Immature natural killer cell (primary cell): ENCODE measurements around the gene CCDC43. TPM values are rescaled to one million over a fixed set of nuclear protein-coding genes. Genes with fewer than 3 reads are reported as not detected.
"Not testable (repeated sequence)": the region's sequence is repeated elsewhere in the genome, so short reads cannot be mapped to it uniquely, and the experiment has no call there.

Experiments
- DNase-seq, 3 donors: peaks; one replicate each; pipeline ENCODE4 v3.0.0; 2022; ENCODE audit warnings: mixed read lengths in 1 of 3
- H3K27ac Mint-ChIP-seq, 6 donors: one replicate each; pipeline ENCODE4 v1.8.0; 2020; ENCODE audit warnings: mixed read lengths in 6 of 6, mild to moderate bottlenecking in 5 of 6, inconsistent platforms in 4 of 6, moderate library complexity in 3 of 6
- H3K27me3 Mint-ChIP-seq, 3 donors: one replicate each; pipeline ENCODE4 v1.8.0; 2020 to 2021; ENCODE audit warnings: low read depth in 3 of 3, mild to moderate bottlenecking in 3 of 3, mixed read lengths in 3 of 3, moderate library complexity in 3 of 3, inconsistent platforms in 1 of 3
- H3K36me3 Mint-ChIP-seq, 3 donors: one replicate each; pipeline ENCODE4 v1.8.0; 2020; ENCODE audit warnings: mixed read lengths in 3 of 3, inconsistent platforms in 2 of 3, mild to moderate bottlenecking in 2 of 3
- H3K4me1 Mint-ChIP-seq, 2 donors: one replicate each; pipeline ENCODE4 v1.8.0; 2020; ENCODE audit warnings: inconsistent platforms in 2 of 2, mild to moderate bottlenecking in 2 of 2, mixed read lengths in 2 of 2, moderate library complexity in 1 of 2
- H3K4me3 Mint-ChIP-seq, 5 donors: one replicate each; pipeline ENCODE4 v1.8.0; 2020; ENCODE audit warnings: mild to moderate bottlenecking in 5 of 5, mixed read lengths in 5 of 5, inconsistent platforms in 3 of 5, moderate library complexity in 3 of 5
- H3K9me3 Mint-ChIP-seq, 6 donors: one replicate each; pipeline ENCODE4 v1.8.0; 2020; ENCODE audit warnings: mild to moderate bottlenecking in 6 of 6, mixed read lengths in 6 of 6, inconsistent platforms in 4 of 6, moderate library complexity in 3 of 6
- polyA plus RNA-seq, 3 donors: library from polyadenylated mRNA; unstranded; fragments of 300-500 nt; fragmentation: Illumina TruSeq; gene quantifications; one replicate each; pipeline ENCODE4 v1.2.3, GENCODE V29; 2021

The CCDC43 gene, protein sequence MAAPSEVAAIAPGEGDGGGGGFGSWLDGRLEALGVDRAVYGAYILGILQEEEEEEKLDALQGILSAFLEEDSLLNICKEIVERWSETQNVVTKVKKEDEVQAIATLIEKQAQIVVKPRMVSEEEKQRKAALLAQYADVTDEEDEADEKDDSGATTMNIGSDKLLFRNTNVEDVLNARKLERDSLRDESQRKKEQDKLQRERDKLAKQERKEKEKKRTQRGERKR
- 10 to 100 TPM in 2 of 3 donors, 1 to 10 TPM in 1; 9.7 to 19.6 (median 11.4) TPM for polyA plus RNA-seq

DNA sequence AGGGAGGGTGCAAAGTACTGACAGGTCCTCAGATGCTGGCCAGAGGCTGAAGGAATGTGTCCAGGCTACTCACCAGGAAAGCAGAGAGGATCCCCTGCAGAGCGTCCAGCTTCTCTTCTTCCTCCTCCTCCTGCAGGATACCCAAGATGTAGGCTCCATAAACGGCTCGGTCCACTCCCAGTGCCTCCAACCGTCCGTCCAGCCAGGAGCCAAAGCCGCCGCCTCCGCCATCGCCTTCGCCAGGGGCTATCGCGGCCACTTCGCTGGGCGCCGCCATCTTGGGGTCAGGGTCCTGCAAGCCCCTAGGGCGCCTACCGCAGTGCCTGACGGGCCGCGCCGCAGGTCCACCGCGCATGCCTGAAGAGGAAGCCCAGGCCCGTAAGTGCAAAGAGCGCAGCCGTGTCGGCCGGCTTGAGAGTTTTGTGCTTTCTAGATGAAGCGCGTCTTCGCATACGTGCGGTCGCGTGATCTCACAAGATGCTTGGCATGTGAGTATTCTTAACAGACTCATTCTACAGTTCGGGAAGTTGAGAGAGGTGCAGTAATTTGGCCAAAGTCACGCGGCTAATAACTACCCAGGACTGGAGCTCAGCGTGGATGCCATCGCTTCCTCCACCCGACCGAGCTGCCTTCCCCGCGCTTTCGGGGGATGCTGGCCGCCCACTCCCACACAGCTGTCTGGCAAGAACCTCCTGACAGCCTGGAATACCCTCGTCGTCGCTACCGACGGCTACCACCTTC lies at the start of gene CCDC43:
CCDC43 (minus strand) TSS at position 300 of the 741 bp plus-strand sequence; CDS start at position 277, 23 bp downstream.
- H3K36me3 Mint-ChIP-seq = peaks cover 0 to 9% (median 7%) of the 10 kb centered on the region in 3 donors
- peaks cover 0 to 7% (median 0%) of the 10 kb centered on the region in 3 donors for H3K27me3 Mint-ChIP-seq
- peak; percentile 90 to 91 (median 90) for DNase-seq
- H3K9me3 Mint-ChIP-seq = no peaks in the 10 kb centered on the region
- peak within 1 kb of the TSS; percentile 94 to 99 (median 98) for H3K4me3 Mint-ChIP-seq
- peak within 1 kb of the TSS; percentile 89 to 97 (median 95) for H3K27ac Mint-ChIP-seq
- H3K4me1 Mint-ChIP-seq = peaks cover 27 to 31% of the 10 kb centered on the region in 2 donors

DNA sequence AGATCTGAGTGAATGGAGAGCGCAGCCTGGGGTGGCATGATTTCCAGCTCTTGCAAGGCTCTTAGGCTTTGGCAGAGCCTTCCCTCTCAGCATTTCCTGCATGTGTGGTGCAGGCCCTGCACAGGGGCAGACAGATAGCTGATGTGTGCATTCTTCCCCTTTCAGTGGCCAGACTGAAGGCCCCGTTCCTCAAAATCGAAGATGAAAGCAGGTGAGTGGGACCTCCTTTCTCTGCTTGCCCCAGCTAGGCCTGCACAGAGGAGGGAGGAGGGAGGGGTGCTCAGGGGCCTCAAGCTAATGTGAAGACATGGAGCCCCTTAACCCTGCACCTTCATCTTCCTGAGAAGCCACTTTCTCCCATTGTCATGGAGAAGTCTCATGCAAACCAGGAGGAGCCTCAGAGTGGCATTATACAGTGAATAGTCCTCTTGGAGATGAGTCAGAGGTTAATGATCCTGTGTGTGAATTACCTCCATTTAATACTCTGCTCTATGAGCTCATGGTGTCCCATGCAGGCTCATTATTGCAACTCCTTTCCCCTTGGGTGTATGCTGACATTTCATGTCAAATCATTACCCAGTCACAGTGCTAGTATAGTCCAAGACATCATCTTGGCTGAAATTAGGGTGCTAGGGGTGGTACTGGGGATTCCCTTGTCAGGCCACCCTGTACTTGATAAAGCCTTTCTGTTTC lies 48.8 kb upstream of the CCDC43 start:
- H3K9me3 Mint-ChIP-seq = no peaks in the 10 kb centered on the region
- H3K4me3 Mint-ChIP-seq = no peak overlapping the region
- H3K27me3 Mint-ChIP-seq = peaks cover 0 to under 1% (median 0%) of the 10 kb centered on the region in 3 donors
- H3K4me1 Mint-ChIP-seq = no peaks in the 10 kb centered on the region
- H3K36me3 Mint-ChIP-seq = peaks cover 0 to 3% (median 0%) of the 10 kb centered on the region in 3 donors
- DNase-seq = no peak
- peak overlapping the region in 1 of 6 donors; percentile 35 for H3K27ac Mint-ChIP-seq

DNA sequence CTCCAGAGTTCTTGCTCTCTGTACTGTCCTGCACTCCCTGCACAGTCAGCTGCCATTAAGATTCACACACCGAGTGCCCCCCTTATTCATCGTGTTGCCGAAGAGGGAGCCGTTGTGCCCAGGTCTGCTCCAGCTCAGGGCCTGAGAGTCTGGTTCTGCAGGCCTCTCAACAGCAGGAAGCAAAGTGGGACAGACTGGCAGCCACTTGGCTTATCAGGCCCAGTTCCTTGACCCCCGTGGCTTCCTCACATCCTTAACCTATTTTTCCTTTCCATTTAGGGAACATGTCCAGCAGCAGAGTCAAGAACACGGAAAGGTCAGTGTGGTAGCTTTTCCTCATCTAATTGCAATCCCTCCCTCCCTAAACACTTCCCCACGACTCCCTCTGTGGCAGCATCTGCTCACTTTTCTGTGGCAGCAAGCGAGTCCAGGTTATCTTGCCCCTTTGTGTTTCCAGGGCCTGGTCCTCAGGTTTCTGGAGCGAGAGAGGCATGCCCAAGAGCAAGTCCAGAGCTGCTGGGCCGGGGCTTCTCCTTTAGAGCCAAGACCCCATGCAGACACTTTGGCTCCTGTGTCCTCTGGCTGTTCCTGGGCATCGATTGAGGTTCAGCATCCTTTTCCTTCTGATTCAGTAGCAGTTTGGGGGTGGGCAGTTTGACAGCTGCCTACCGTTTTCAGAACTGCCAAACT lies 47.1 kb upstream of the CCDC43 start:
- no peak overlapping the region for H3K27ac Mint-ChIP-seq
- H3K4me1 Mint-ChIP-seq = no peaks in the 10 kb centered on the region
- peaks cover 0 to 4% (median 0%) of the 10 kb centered on the region in 3 donors for H3K36me3 Mint-ChIP-seq
- no peaks in the 10 kb centered on the region for H3K9me3 Mint-ChIP-seq
- no peak overlapping the region for H3K4me3 Mint-ChIP-seq
- no peak for DNase-seq
- peaks cover 0 to 2% (median 0%) of the 10 kb centered on the region in 3 donors for H3K27me3 Mint-ChIP-seq

DNA sequence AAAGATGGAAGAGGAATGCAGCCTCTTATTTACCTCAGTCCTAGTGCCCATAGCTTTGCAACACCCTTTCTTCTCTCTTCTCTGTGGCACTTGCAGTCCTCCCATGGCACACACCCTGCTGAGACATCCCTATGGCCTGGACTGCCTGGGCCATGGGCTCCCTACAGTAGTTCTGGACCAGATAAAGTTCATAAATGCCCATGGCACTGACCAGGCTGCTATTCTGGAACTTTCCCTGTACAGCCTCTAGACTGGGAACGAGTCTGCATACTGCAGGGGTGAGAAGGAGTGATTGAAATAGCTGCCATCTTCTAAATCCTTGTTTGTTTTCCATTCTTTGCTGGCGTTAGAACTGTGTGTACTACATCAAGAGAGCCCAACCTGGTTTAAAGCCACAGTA lies 44.7 kb upstream of the CCDC43 start:
- Mint-ChIP-seq H3K4me3 (no peak overlapping the region), H3K27me3 (peaks cover 0 to 2% (median 0%) of the 10 kb centered on the region in 3 donors), H3K9me3 (no peaks in the 10 kb centered on the region), H3K4me1 (no peaks in the 10 kb centered on the region), H3K36me3 (peaks cover 0 to 13% (median 5%) of the 10 kb centered on the region in 3 donors), H3K27ac (no peak overlapping the region)
- DNase-seq = no peak

DNA sequence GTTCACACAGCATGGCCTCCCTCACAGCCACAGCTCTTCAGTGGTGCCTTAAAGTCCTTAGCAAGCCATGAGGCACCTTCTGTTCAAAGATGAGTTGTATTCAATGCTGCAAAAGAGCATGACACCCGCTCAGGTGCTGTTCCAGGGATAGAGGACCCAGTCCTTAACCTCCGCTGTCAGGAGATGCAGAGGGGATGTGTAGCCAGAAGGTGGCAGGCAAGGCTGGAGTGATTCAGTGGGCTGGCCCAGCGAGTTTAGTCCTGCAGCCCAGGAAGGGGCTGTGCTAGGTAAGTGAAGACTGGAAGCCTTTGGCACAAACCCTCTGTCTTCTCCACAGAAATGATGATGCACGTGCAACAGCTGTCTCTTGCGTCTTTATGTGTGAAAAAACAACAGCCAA lies 44.2 kb upstream of the CCDC43 start:
- Mint-ChIP-seq H3K27ac (no peak overlapping the region), H3K4me1 (no peaks in the 10 kb centered on the region)

DNA sequence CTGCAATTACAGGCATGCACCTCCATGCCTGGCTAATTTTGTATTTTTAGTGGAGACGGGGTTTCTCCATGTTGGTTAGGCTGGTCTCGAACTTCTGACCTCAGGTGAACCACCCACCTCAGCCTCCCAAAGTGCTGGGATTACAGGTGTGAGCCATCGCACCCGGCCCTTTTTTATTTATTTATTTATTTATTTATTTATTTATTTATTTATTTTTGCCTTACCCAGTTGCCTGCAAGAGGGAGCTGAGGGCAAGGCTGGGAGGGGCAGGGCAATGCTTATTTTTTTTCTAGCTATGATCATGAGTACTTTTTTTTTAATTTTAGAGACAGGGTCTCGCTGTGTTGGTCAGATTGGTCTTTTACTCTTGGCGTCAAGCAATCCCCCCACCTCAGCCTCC lies 36.5 kb upstream of the CCDC43 start:
- peaks cover 0 to 16% (median 5%) of the 10 kb centered on the region in 3 donors for H3K36me3 Mint-ChIP-seq
- not testable (repeated sequence) for H3K9me3 Mint-ChIP-seq, DNase-seq, H3K27ac Mint-ChIP-seq, H3K27me3 Mint-ChIP-seq, H3K4me1 Mint-ChIP-seq, H3K4me3 Mint-ChIP-seq

More for the DNA sequence above, 44.2 kb upstream of the CCDC43 start:
- Mint-ChIP-seq H3K4me3 (no peak overlapping the region), H3K9me3 (no peaks in the 10 kb centered on the region), H3K36me3 (peaks cover 0 to 13% (median 5%) of the 10 kb centered on the region in 3 donors), H3K27me3 (peaks cover 0 to 2% (median 0%) of the 10 kb centered on the region in 3 donors)
- no peak for DNase-seq

DNA sequence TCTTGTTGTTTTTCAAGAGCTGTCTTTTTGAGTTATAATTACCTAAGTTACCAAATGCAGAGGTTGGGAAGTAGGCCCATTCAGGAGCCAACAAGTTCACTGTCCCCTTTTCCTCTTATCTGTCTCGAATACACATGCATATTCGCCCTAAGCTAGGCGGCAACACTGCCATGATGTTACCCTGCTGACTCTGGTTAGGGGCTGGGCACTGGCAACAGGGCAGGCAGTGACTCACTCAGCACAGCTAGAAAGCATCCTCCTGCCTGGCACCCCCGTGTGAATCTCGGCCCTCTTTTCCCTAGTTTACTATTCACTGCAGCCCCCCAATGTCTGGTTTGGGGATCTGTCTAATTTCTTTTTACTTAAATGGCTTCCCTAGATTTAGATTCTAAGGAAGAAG lies 32.7 kb upstream of the CCDC43 start:
- Mint-ChIP-seq H3K27me3 (no peaks in the 10 kb centered on the region), H3K36me3 (peaks cover 0 to 9% (median 3%) of the 10 kb centered on the region in 3 donors), H3K9me3 (no peaks in the 10 kb centered on the region), H3K4me3 (no peak overlapping the region), H3K27ac (no peak overlapping the region), H3K4me1 (no peaks in the 10 kb centered on the region)
- no peak for DNase-seq

DNA sequence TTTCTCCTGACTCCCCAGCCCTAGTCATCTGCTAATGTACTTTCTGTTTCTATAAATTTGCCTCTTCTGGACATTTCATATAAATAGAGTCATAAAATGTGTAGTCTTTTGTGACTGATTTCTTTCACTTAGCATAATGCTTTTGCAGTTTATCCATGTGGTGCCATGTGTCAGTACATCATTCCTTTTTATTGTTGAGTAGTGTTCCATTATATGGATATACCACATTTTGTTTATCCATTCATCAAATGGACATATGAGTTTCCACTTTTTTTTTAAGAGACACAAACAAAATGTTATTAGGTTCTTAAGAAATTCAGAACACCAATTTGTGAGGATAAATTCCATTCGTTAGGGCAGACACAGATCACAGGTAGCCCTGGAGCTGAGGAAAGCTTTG lies 29.9 kb upstream of the CCDC43 start:
- no peaks in the 10 kb centered on the region for H3K4me1 Mint-ChIP-seq
- no peaks in the 10 kb centered on the region for H3K9me3 Mint-ChIP-seq
- no peak for DNase-seq
- peaks cover 0 to 6% (median 3%) of the 10 kb centered on the region in 3 donors for H3K36me3 Mint-ChIP-seq
- no peak overlapping the region for H3K27ac Mint-ChIP-seq
- H3K27me3 Mint-ChIP-seq = no peaks in the 10 kb centered on the region
- H3K4me3 Mint-ChIP-seq = no peak overlapping the region

DNA sequence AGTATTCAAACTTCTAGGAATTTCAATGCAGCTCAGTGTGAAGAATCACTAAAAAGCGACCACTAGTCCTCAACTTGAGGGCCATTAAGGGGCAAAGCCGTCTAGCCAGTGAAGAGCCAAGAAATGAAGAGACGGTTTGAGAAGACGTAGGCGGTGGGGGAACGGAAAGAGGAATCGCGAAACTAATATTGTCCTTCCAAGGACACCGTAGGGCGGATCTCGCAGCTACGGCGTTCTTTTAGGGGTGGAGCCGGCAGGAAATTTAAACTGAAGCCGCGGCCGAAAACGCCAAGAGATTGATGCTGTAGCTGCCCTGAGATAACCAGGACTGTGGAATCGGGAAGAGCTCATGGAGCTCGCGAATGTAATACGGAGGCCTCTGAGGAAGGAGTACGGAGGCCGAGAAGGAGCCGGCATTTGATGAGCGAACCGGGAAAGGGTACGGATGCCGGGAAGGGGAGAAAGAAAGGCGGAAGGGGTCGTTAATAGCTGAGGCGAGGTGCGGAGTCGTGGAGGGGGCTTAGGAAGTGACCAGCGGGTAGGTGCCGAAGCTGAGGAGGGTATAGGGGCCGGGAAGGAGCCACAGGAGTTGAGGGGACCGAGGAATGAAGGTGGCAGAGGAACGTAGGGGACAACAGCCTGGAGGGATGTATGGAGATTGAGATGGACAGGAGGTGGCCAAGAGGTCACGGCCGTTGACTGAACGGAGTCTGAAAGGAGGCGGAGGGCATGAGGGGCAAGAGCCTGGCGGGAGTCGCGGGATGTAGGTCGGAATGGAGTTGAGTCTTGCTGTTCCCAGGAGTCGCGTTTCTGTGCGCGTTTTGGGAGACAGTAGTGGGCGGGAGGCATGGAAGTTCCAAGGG lies 19.1 kb upstream of the CCDC43 start, which contains the start of gene DBF4B:
DBF4B (plus strand) TSS at position 265 of the 863 bp plus-strand sequence; CDS start at position 421, 156 bp downstream.
- Mint-ChIP-seq H3K4me3 (no peak within 1 kb of the TSS), H3K4me1 (no peaks in the 10 kb centered on the region), H3K27me3 (peaks cover 0 to 5% (median 4%) of the 10 kb centered on the region in 3 donors), H3K9me3 (no peaks in the 10 kb centered on the region), H3K27ac (no peak within 1 kb of the TSS), H3K36me3 (peaks cover 0 to 1% (median 0%) of the 10 kb centered on the region in 3 donors)
- peak; percentile 83 to 86 (median 85) for DNase-seq

DNA sequence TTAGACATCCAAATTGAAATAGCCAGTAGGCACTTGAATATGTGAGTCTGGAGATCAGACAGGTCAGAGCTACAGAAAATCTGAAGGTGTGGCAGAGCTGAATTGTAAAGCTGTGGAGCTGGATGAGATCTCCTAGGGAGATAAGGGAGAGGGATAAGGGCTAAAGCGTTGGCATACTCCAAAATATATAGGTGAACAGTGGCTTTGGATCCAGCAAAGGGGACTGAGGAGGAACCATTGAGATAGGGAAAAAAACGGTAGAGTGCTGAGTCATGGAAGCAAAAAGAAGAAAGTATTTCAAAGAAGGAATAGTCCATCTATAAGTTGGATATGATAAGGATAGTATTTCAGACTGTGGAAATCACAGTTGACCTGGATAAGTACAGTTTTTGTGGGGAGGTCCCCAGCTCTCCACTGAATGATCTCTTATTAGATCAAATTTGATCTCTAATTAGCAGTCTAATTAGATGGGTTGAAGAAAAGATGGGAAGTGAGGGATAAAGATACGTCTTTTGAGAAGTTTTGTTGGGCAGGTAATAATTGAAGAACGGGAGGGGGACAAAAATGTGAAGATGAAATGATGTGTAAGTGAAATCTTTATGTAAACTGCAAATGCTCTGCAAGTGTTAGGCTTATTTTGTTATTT lies 18.3 kb upstream of the CCDC43 start:
- no peak overlapping the region for H3K27ac Mint-ChIP-seq
- no peaks in the 10 kb centered on the region for H3K36me3 Mint-ChIP-seq
- H3K4me1 Mint-ChIP-seq = no peaks in the 10 kb centered on the region
- H3K4me3 Mint-ChIP-seq = no peak overlapping the region
- peaks cover 0 to 8% (median 6%) of the 10 kb centered on the region in 3 donors for H3K27me3 Mint-ChIP-seq
- DNase-seq = no peak
- H3K9me3 Mint-ChIP-seq = no peaks in the 10 kb centered on the region

DNA sequence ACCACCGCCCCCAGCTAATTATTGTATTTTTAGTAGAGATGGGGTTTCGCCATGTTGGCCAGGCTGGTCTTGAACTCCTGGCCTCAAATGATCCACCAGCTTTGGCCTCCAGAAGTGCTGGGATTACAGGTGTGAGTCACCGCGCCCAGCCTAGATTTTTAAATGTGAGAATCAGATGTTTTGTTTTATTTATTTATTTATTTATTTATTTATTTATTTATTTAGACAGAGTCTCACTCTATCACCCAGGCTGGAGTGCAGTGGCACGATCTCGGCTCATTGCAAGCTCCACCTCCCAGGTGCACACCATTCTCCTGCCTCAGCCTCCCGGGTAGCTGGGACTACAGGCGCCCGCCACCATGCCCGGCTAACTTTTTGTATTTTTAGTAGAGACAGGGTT lies 10.7 kb upstream of the CCDC43 start:
- not testable (repeated sequence) for H3K4me3 Mint-ChIP-seq, DNase-seq, H3K9me3 Mint-ChIP-seq, H3K4me1 Mint-ChIP-seq, H3K36me3 Mint-ChIP-seq, H3K27ac Mint-ChIP-seq, H3K27me3 Mint-ChIP-seq

DNA sequence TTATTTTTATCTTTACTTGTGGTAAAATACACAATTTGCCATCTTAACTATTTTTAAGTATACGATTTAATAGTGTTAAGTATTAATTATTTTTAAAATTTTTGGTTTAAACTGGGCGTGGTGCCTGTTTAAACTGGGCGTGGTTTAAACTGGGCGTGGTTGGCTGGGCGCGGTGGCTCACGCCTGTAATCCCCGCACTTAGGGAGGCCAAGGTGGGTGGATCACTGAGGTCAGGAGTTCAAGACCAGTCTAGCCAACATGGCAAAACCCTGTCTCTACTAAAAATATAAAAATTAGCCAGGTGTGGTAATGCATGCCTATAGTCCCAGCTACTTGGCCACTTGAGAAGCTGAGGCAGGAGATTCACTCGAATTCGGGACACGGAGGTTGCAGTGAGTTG lies 4.0 kb upstream of the CCDC43 start:
- peaks cover 0 to 9% (median 0%) of the 10 kb centered on the region in 3 donors for H3K27me3 Mint-ChIP-seq
- H3K27ac Mint-ChIP-seq = no peak overlapping the region
- DNase-seq = no peak
- H3K4me3 Mint-ChIP-seq = no peak overlapping the region
- H3K4me1 Mint-ChIP-seq = peaks cover 19 to 22% of the 10 kb centered on the region in 2 donors
- no peaks in the 10 kb centered on the region for H3K36me3 Mint-ChIP-seq
- no peaks in the 10 kb centered on the region for H3K9me3 Mint-ChIP-seq
